SH-SY5Y (cell line): ENCODE measurements around the gene MFAP4.

ENCODE experiments used
- GATA2 ChIP-seq: IDR thresholded peaks from 2 replicates; pipeline ENCODE4 v1.6.1; 2011; ENCODE audit warnings: mild to moderate bottlenecking, low read depth, low read length
- GATA3 ChIP-seq: IDR thresholded peaks from 2 replicates; pipeline ENCODE4 v1.6.1; 2011; ENCODE audit warnings: low read depth, mild to moderate bottlenecking, low read length, moderate library complexity

GRCh38 chr17:19372866-19373504 is 14.0 kb downstream of the MFAP4 start:
- TF ChIP-seq GATA2 (no peak), GATA3 (no peak)
